HG02840 (cell line): ENCODE data around the gene KLHDC4.
"Not testable (repeated sequence)": the region's sequence is repeated elsewhere in the genome, so short reads cannot be mapped to it uniquely, and the experiment has no call there.

Experiments used
- ATAC-seq: cut with Tn5 transposase; IDR thresholded peaks from one replicate; pipeline ENCODE4 v1.9.1; 2021; ENCODE audit warnings: mild to moderate bottlenecking, moderate library complexity, moderate number of reproducible peaks; ENCODE audit not compliant: unreplicated experiment, low FRiP score

The KLHDC4 gene

GRCh38 chr16:87747626-87748414, 18.0 kb downstream of the KLHDC4 start:
- no peak for ATAC-seq

- no peak for ATAC-seq
Measured at GRCh38 chr16:87746178-87746577, 19.6 kb downstream of the KLHDC4 start.

GRCh38 chr16:87744750-87745514, 20.9 kb downstream of the KLHDC4 start:
- ATAC-seq = no peak

- no peak for ATAC-seq
Measured at GRCh38 chr16:87742781-87743490, 22.9 kb downstream of the KLHDC4 start.

GRCh38 chr16:87741700-87742415, 23.9 kb downstream of the KLHDC4 start:
- ATAC-seq = no peak

- no peak for ATAC-seq
Measured at GRCh38 chr16:87740909-87741424, 24.8 kb downstream of the KLHDC4 start.

GRCh38 chr16:87740441-87740840, 25.3 kb downstream of the KLHDC4 start:
- ATAC-seq = no peak

GRCh38 chr16:87739801-87740200, 26.0 kb downstream of the KLHDC4 start:
- no peak for ATAC-seq

- no peak for ATAC-seq
Measured at GRCh38 chr16:87736008-87736382, 29.8 kb downstream of the KLHDC4 start.

- no peak for ATAC-seq
Measured at GRCh38 chr16:87735270-87736007, 30.3 kb downstream of the KLHDC4 start.

- no peak for ATAC-seq
Measured at GRCh38 chr16:87734644-87735043, 31.1 kb downstream of the KLHDC4 start.

GRCh38 chr16:87733190-87733589, 32.6 kb downstream of the KLHDC4 start:
- no peak for ATAC-seq

GRCh38 chr16:87731607-87732006, 34.2 kb downstream of the KLHDC4 start:
- no peak for ATAC-seq

- no peak for ATAC-seq
Measured at GRCh38 chr16:87729266-87729954, 36.4 kb downstream of the KLHDC4 start.

- ATAC-seq = no peak
Measured at GRCh38 chr16:87728026-87728425, 37.8 kb downstream of the KLHDC4 start.

- ATAC-seq = no peak
Measured at GRCh38 chr16:87727346-87727745, 38.4 kb downstream of the KLHDC4 start.

GRCh38 chr16:87726577-87726976, 39.2 kb downstream of the KLHDC4 start:
- ATAC-seq = not testable (repeated sequence)

- ATAC-seq = no peak
Measured at GRCh38 chr16:87725596-87726235, 40.1 kb downstream of the KLHDC4 start.
